WTC11 (cell line): ENCODE measurements around the gene MADD. TPM values are rescaled to one million over a fixed set of nuclear protein-coding genes. Genes with fewer than 3 reads are reported as not detected.

Experiments
- ATAC-seq: fragments of 200-7000 bp; cut with Tn5 transposase; 2 replicates; pipeline ENCODE4 v1.10.0; 2021; ENCODE audit warnings: mild to moderate bottlenecking, moderate library complexity
- CTCF ChIA-PET: fragments of 300-600 bp; sonication (Branson Sonifier 250); formaldehyde crosslinking; loops from one replicate; lab custom pipeline; 2021; ENCODE audit warnings: antibody characterized with exemption; lab: Charles Lee
- POLR2A ChIA-PET: fragments of 350-600 bp; sonication (Branson Sonifier 250); formaldehyde crosslinking; loops from one replicate; lab custom pipeline; 2021; ENCODE audit warnings: antibody characterized with exemption; lab: Charles Lee
- DNase-seq: peaks from one replicate; pipeline ENCODE4 v3.0.0; 2021; ENCODE audit warnings: low spot score
- H3K27ac Mint-ChIP-seq: 2 replicates; pipeline ENCODE4 v1.8.0; 2021; ENCODE audit warnings: mixed read lengths
- H3K27me3 Mint-ChIP-seq: 2 replicates; pipeline ENCODE4 v1.8.0; 2021; ENCODE audit warnings: low read depth, mild to moderate bottlenecking, moderate library complexity, mixed read lengths
- H3K36me3 Mint-ChIP-seq: 2 replicates; pipeline ENCODE4 v1.8.0; 2021; ENCODE audit warnings: mixed read lengths
- H3K4me1 Mint-ChIP-seq: 2 replicates; pipeline ENCODE4 v1.8.0; 2022; ENCODE audit warnings: mixed read lengths
- H3K4me3 Mint-ChIP-seq: 2 replicates; pipeline ENCODE4 v1.8.0; 2021; ENCODE audit warnings: mild to moderate bottlenecking, moderate library complexity, mixed read lengths
- H3K9me3 Mint-ChIP-seq: 2 replicates; pipeline ENCODE4 v1.8.0; 2021; ENCODE audit warnings: mixed read lengths
- ATF1 ChIP-seq: sonication (generic); formaldehyde crosslinking; IDR thresholded peaks from 2 replicates; pipeline ENCODE4 v1.8.1; 2023; ENCODE audit warnings: mild to moderate bottlenecking, moderate library complexity, missing genetic modification reagents
- ETV6 ChIP-seq: sonication (generic); formaldehyde crosslinking; IDR thresholded peaks from 2 replicates; pipeline ENCODE4 v1.8.1; 2022; ENCODE audit warnings: mild to moderate bottlenecking, missing genetic modification reagents
- FOXP1 ChIP-seq: sonication (generic); formaldehyde crosslinking; IDR thresholded peaks from 2 replicates; pipeline ENCODE4 v1.8.0; 2022; ENCODE audit warnings: missing genetic modification reagents, mild to moderate bottlenecking, moderate library complexity, borderline replicate concordance
- HMGA2 ChIP-seq: fragments of 250-450 bp; sonication (Bioruptor Pico); IDR thresholded peaks from 2 replicates; pipeline ENCODE4 v1.4.0; 2021; ENCODE audit warnings: mild to moderate bottlenecking, moderate library complexity
- HMGXB4 ChIP-seq: sonication (generic); formaldehyde crosslinking; IDR thresholded peaks from 2 replicates; pipeline ENCODE4 v1.8.1; 2023; ENCODE audit warnings: mild to moderate bottlenecking, moderate library complexity, missing genetic modification reagents
- NR3C1 ChIP-seq: sonication (generic); formaldehyde crosslinking; conservative IDR thresholded peaks from 2 replicates; pipeline ENCODE4 v1.8.1; 2023; ENCODE audit warnings: low read depth, mild to moderate bottlenecking, missing genetic modification reagents
- RELA ChIP-seq: sonication (generic); formaldehyde crosslinking; IDR thresholded peaks from 2 replicates; pipeline ENCODE4 v1.8.1; 2022; ENCODE audit warnings: missing genetic modification reagents, mild to moderate bottlenecking, borderline replicate concordance
- RORB ChIP-seq: fragments of 250-450 bp; sonication (Bioruptor Pico); IDR thresholded peaks from 2 replicates; pipeline ENCODE4 v1.9.0; 2021; ENCODE audit warnings: mild to moderate bottlenecking
- SMAD4 ChIP-seq: sonication (generic); formaldehyde crosslinking; IDR thresholded peaks from 2 replicates; pipeline ENCODE4 v1.8.0; 2022; ENCODE audit warnings: mild to moderate bottlenecking, missing genetic modification reagents
- SOX15 ChIP-seq: fragments of 250-450 bp; sonication (Bioruptor Pico); IDR thresholded peaks from 2 replicates; pipeline ENCODE4 v1.9.0; 2021; ENCODE audit warnings: mild to moderate bottlenecking
- SP1 ChIP-seq: sonication (generic); formaldehyde crosslinking; conservative IDR thresholded peaks from 2 replicates; pipeline ENCODE4 v1.8.1; 2022; ENCODE audit warnings: missing genetic modification reagents
- TCF7 ChIP-seq: sonication (generic); formaldehyde crosslinking; IDR thresholded peaks from 2 replicates; pipeline ENCODE4 v1.8.0; 2022; ENCODE audit warnings: mild to moderate bottlenecking, low read depth, missing genetic modification reagents, moderate library complexity
- USF2 ChIP-seq: sonication (generic); formaldehyde crosslinking; IDR thresholded peaks from 2 replicates; pipeline ENCODE4 v1.8.1; 2023; ENCODE audit warnings: mild to moderate bottlenecking, missing genetic modification reagents, moderate library complexity
- ZBTB43 ChIP-seq: sonication (generic); formaldehyde crosslinking; IDR thresholded peaks from 2 replicates; pipeline ENCODE4 v1.8.1; 2023; ENCODE audit warnings: mild to moderate bottlenecking, missing genetic modification reagents
- ZNF121 ChIP-seq: sonication (generic); formaldehyde crosslinking; IDR thresholded peaks from 2 replicates; pipeline ENCODE4 v1.8.0; 2023; ENCODE audit warnings: missing genetic modification reagents
- ZNF232 ChIP-seq: sonication (generic); formaldehyde crosslinking; IDR thresholded peaks from 2 replicates; pipeline ENCODE4 v1.8.0; 2022; ENCODE audit warnings: mild to moderate bottlenecking, missing genetic modification reagents
- ZNF281 ChIP-seq: sonication (generic); formaldehyde crosslinking; IDR thresholded peaks from 2 replicates; pipeline ENCODE4 v1.8.0; 2023; ENCODE audit warnings: mild to moderate bottlenecking, missing genetic modification reagents
- ZNF396 ChIP-seq: fragments of 250-450 bp; sonication (Bioruptor Pico); IDR thresholded peaks from 2 replicates; pipeline ENCODE4 v1.8.0; 2021; ENCODE audit warnings: mild to moderate bottlenecking, moderate library complexity, borderline replicate concordance
- ZNF416 ChIP-seq: fragments of 250-450 bp; sonication (Bioruptor Pico); IDR thresholded peaks from 2 replicates; pipeline ENCODE4 v1.9.0; 2021; ENCODE audit warnings: mild to moderate bottlenecking, inconsistent platforms
- ZNF423 ChIP-seq: fragments of 250-450 bp; sonication (Bioruptor Pico); IDR thresholded peaks from 2 replicates; pipeline ENCODE4 v2.1.2; 2022; ENCODE audit warnings: mild to moderate bottlenecking, moderate library complexity
- total RNA-seq: library from RNA; stranded (reverse); gene quantifications from 3 replicates; pipeline ENCODE4 v1.2.3, GENCODE V29; 2021
- TF ChIP-seq, protein P1 (sequence below): fragments of 250-450 bp; sonication (Bioruptor Pico); IDR thresholded peaks from 2 replicates; pipeline ENCODE4 v1.9.0; 2021; ENCODE audit warnings: mild to moderate bottlenecking
- TF ChIP-seq, protein P2 (sequence below): fragments of 250-450 bp; sonication (Bioruptor Pico); IDR thresholded peaks from 2 replicates; pipeline ENCODE4 v1.9.0; 2021; ENCODE audit warnings: moderate library complexity, mild to moderate bottlenecking, inconsistent platforms, borderline replicate concordance
- TF ChIP-seq, protein P3 (sequence below): fragments of 250-450 bp; sonication (Bioruptor Pico); IDR thresholded peaks from 2 replicates; pipeline ENCODE4 v1.8.0; 2021; ENCODE audit warnings: mild to moderate bottlenecking

The MADD gene
- total RNA-seq, 1 experiment from 2014 or later: 47.5 TPM

DNA sequence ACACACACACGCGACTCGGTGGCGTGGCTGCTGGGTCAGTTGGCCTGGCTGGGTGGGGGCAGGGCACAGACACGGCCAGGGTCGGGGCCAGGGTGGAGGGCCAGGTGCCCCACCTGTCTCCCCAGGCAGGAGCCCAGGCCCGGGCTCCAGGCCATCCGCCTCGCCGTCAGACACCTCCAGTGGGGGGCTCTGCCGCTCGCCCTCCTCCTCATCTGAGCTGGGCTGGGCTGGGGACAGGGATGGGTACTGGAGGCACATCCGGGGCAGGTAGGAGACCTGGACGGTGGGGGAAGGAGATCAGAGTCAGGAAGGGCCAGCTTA, 88.8 kb downstream of the MADD start:
- ChIA-PET POLR2A (no interaction called here), CTCF (no interaction called here)
- no peaks in the 10 kb centered on the region for H3K27me3 Mint-ChIP-seq
- no peaks in the 10 kb centered on the region for H3K36me3 Mint-ChIP-seq
- ATAC-seq (no peak), DNase-seq (no peak)
- no peak for TF ChIP-seq ZNF232 (CRISPR knock-in tag)
- TF ChIP-seq HMGXB4: no peak
- TF ChIP-seq USF2 (CRISPR knock-in tag): no peak
- TF ChIP-seq ATF1 (CRISPR knock-in tag): no peak
- TF ChIP-seq, protein P1, sequence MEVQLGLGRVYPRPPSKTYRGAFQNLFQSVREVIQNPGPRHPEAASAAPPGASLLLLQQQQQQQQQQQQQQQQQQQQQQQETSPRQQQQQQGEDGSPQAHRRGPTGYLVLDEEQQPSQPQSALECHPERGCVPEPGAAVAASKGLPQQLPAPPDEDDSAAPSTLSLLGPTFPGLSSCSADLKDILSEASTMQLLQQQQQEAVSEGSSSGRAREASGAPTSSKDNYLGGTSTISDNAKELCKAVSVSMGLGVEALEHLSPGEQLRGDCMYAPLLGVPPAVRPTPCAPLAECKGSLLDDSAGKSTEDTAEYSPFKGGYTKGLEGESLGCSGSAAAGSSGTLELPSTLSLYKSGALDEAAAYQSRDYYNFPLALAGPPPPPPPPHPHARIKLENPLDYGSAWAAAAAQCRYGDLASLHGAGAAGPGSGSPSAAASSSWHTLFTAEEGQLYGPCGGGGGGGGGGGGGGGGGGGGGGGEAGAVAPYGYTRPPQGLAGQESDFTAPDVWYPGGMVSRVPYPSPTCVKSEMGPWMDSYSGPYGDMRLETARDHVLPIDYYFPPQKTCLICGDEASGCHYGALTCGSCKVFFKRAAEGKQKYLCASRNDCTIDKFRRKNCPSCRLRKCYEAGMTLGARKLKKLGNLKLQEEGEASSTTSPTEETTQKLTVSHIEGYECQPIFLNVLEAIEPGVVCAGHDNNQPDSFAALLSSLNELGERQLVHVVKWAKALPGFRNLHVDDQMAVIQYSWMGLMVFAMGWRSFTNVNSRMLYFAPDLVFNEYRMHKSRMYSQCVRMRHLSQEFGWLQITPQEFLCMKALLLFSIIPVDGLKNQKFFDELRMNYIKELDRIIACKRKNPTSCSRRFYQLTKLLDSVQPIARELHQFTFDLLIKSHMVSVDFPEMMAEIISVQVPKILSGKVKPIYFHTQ (CRISPR knock-in tag): no peak
- TF ChIP-seq TCF7 (CRISPR knock-in tag): no peak
- no peak for TF ChIP-seq ZBTB43
- TF ChIP-seq FOXP1 (CRISPR knock-in tag): no peak
- TF ChIP-seq ETV6 (CRISPR knock-in tag): no peak
- TF ChIP-seq ZNF416 (CRISPR knock-in tag): no peak
- TF ChIP-seq, protein P2, sequence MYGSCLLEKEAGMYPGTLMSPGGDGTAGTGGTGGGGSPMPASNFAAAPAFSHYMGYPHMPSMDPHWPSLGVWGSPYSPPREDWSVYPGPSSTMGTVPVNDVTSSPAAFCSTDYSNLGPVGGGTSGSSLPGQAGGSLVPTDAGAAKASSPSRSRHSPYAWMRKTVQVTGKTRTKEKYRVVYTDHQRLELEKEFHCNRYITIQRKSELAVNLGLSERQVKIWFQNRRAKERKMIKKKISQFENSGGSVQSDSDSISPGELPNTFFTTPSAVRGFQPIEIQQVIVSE (CRISPR knock-in tag): no peak
- no peak for TF ChIP-seq HMGA2
- TF ChIP-seq, protein P3, sequence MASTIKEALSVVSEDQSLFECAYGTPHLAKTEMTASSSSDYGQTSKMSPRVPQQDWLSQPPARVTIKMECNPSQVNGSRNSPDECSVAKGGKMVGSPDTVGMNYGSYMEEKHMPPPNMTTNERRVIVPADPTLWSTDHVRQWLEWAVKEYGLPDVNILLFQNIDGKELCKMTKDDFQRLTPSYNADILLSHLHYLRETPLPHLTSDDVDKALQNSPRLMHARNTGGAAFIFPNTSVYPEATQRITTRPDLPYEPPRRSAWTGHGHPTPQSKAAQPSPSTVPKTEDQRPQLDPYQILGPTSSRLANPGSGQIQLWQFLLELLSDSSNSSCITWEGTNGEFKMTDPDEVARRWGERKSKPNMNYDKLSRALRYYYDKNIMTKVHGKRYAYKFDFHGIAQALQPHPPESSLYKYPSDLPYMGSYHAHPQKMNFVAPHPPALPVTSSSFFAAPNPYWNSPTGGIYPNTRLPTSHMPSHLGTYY (CRISPR knock-in tag): no peak
- TF ChIP-seq SOX15 (CRISPR knock-in tag): no peak
- TF ChIP-seq NR3C1 (CRISPR knock-in tag): no peak
- no peaks in the 10 kb centered on the region for H3K9me3 Mint-ChIP-seq
- no peak overlapping the region for H3K4me3 Mint-ChIP-seq
- no peak overlapping the region for H3K27ac Mint-ChIP-seq
- peaks cover 5% of the 10 kb centered on the region for H3K4me1 Mint-ChIP-seq

- ChIA-PET POLR2A (no interaction called here), CTCF (interaction anchor here (1.0 kb wide), 1 partner anchor 125 kb away, joined by 3 read pairs; no protein-coding TSS in a partner anchor)
- Mint-ChIP-seq H3K4me3 (no peak overlapping the region), H3K27ac (no peak overlapping the region; the same call in 1 of the 2 replicates), H3K36me3 (no peaks in the 10 kb centered on the region), H3K9me3 (no peaks in the 10 kb centered on the region), H3K4me1 (peaks cover 5% of the 10 kb centered on the region), H3K27me3 (no peaks in the 10 kb centered on the region)
- DNase-seq (no peak), ATAC-seq (no peak)
- TF ChIP-seq NR3C1 (CRISPR knock-in tag): no peak
- no peak for TF ChIP-seq RELA (CRISPR knock-in tag)
- no peak for TF ChIP-seq SMAD4
- no peak for TF ChIP-seq SP1
- no peak for TF ChIP-seq ZNF121 (CRISPR knock-in tag)
- TF ChIP-seq ZNF396 (CRISPR knock-in tag): no peak
- TF ChIP-seq ZNF281 (CRISPR knock-in tag): no peak
- no peak for TF ChIP-seq RORB
- TF ChIP-seq ZNF423 (CRISPR knock-in tag): no peak
These were observed 89.2 kb downstream of the MADD start for GRCh38 chr11:47359162-47359561.
